Measurements from ENCODE around the gene FRMD3.

FRMD3 gene

GRCh38 chr9:83312537-83312936 lies 225.7 kb downstream of the FRMD3 start:
- peak; percentile 67 for DNase-seq (ENCODE audit: low read depth)
- TF ChIP-seq, protein P1, sequence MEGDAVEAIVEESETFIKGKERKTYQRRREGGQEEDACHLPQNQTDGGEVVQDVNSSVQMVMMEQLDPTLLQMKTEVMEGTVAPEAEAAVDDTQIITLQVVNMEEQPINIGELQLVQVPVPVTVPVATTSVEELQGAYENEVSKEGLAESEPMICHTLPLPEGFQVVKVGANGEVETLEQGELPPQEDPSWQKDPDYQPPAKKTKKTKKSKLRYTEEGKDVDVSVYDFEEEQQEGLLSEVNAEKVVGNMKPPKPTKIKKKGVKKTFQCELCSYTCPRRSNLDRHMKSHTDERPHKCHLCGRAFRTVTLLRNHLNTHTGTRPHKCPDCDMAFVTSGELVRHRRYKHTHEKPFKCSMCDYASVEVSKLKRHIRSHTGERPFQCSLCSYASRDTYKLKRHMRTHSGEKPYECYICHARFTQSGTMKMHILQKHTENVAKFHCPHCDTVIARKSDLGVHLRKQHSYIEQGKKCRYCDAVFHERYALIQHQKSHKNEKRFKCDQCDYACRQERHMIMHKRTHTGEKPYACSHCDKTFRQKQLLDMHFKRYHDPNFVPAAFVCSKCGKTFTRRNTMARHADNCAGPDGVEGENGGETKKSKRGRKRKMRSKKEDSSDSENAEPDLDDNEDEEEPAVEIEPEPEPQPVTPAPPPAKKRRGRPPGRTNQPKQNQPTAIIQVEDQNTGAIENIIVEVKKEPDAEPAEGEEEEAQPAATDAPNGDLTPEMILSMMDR (IDR thresholded peaks at IDR 0.05; ENCODE audit: insufficient read depth, low read depth, low read length, missing control alignments): no peak
- H3K4me3 ChIP-seq (ENCODE audit: low read length): no peak overlapping the region

- H3K4me3 ChIP-seq (ENCODE audit: low read length): no peak overlapping the region
- DNase-seq (ENCODE audit: low read depth): no peak
- TF ChIP-seq, protein P1 (IDR thresholded peaks at IDR 0.05; ENCODE audit: insufficient read depth, low read depth, low read length, missing control alignments): no peak
Observed at GRCh38 chr9:83307066-83307724, 231.0 kb downstream of the FRMD3 start.

GRCh38 chr9:83304686-83305085 lies 233.5 kb downstream of the FRMD3 start:
- no peak for DNase-seq (ENCODE audit: low read depth)
- no peak overlapping the region for H3K4me3 ChIP-seq (ENCODE audit: low read length)
- TF ChIP-seq, protein P1 (IDR thresholded peaks at IDR 0.05; ENCODE audit: insufficient read depth, low read depth, low read length, missing control alignments): no peak

DNA sequence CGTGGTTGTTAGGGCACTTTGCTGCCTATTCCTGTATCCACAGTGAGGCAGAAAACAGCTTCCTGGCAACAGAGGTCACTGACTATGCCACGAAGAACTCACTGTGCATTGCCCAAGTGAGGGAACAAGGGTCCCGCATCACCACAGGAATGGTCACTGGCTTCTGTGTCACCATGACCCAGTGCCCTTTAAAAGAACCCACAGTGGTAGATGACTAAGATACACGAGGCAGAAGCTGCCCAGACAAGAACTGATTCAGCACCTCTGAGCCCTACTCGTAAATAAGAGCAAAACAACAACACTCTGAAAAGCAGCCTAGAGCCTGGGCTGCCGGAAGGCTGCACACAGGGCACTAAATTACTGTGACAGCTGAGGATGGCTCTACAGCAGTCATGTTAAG lies 238.6 kb downstream of the FRMD3 start:
- H3K4me3 ChIP-seq (ENCODE audit: low read length): no peak overlapping the region
- DNase-seq (ENCODE audit: low read depth): peak; percentile 51
- TF ChIP-seq, protein P1 (IDR thresholded peaks at IDR 0.05; ENCODE audit: insufficient read depth, low read depth, low read length, missing control alignments): no peak

DNA sequence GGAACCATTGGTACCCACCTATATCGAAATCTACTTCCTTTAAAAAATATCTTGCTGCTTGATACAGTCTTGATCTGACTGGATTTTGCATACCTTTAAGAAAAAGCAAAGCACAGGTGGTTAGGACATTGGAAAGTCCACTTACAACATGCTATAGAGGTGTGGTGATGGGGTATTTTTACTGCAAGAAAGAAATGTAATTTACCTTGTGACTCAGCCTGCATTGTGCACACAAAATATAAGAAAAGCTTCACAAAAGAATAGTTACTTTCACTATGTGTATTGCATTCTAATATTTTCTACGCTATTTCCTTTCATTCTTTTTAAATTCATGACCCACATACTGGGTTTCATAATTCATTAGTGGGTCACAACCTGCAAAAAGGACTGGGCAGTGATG lies 239.1 kb downstream of the FRMD3 start:
- no peak for DNase-seq (ENCODE audit: low read depth)
- TF ChIP-seq, protein P1 (IDR thresholded peaks at IDR 0.05; ENCODE audit: insufficient read depth, low read depth, low read length, missing control alignments): no peak
- no peak overlapping the region for H3K4me3 ChIP-seq (ENCODE audit: low read length)

DNA sequence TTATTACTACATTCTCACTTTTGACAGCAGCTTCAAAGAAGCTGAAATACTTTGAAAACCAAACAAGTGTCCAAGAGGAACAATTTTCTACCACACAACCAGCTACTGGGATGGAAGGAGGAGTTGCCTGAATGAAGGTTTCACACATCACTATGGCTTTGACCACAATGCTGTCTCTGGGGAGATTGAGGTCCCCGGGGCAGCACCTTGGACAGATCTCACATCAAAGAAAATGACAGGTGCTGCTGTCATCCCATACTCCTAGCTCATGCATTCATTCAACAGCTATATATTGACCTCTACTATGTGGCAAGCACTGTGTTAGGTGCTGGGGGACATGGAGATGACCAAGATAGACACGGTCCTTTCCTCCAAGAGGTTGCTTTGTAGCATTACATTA lies 242.1 kb downstream of the FRMD3 start:
- TF ChIP-seq, protein P1 (IDR thresholded peaks at IDR 0.05; ENCODE audit: insufficient read depth, low read depth, low read length, missing control alignments): no peak
- no peak overlapping the region for H3K4me3 ChIP-seq (ENCODE audit: low read length)
- DNase-seq (ENCODE audit: low read depth): no peak

- no peak overlapping the region for H3K4me3 ChIP-seq (ENCODE audit: low read length)
- TF ChIP-seq, protein P1 (IDR thresholded peaks at IDR 0.05; ENCODE audit: insufficient read depth, low read depth, low read length, missing control alignments): no peak
- no peak for DNase-seq (ENCODE audit: low read depth)
Observed at GRCh38 chr9:83294816-83295215, 243.4 kb downstream of the FRMD3 start.

Measured in epithelial cell of esophagus (primary cell).